GM13976 (cell line): Measurements from ENCODE around the gene ELMO1.

ENCODE experiments used
- DNase-seq: peaks from one replicate; pipeline ENCODE4 v3.0.0; 2012; ENCODE audit warnings: low spot score
- CTCF ChIP-seq: IDR thresholded peaks from 2 replicates; pipeline ENCODE4 v1.5.1; 2012; ENCODE audit warnings: borderline replicate concordance, mild to moderate bottlenecking; ENCODE audit not compliant: insufficient read depth; ENCODE audit errors: extremely low read depth, missing control alignments, control extremely low read depth
- in situ Hi-C: fragments of 300-500 bp; cut with MboI; formaldehyde crosslinking; loops from one replicate; pipeline ENCODE4 v1.12.0; 2022; ENCODE audit warnings: low sequenced_read_pairs, mixed read lengths, inconsistent platforms; ENCODE audit not compliant: unreplicated experiment

The ELMO1 gene

GRCh38 chr7:36898186-36898585 lies 550.5 kb downstream of the ELMO1 start:
- in situ Hi-C loops, result no loop called here
- TF ChIP-seq CTCF, result no peak
- DNase-seq, result no peak

- DNase-seq, result no peak
- TF ChIP-seq CTCF, result no peak
- in situ Hi-C loops, result no loop called here
These were observed 551.6 kb downstream of the ELMO1 start for GRCh38 chr7:36896956-36897590.

GRCh38 chr7:36896418-36896817 lies 552.2 kb downstream of the ELMO1 start:
- TF ChIP-seq CTCF, result no peak
- no peak for DNase-seq
- in situ Hi-C loops, result no loop called here

GRCh38 chr7:36895192-36895591 lies 553.5 kb downstream of the ELMO1 start:
- no peak for DNase-seq
- in situ Hi-C loops, result no loop called here
- no peak for TF ChIP-seq CTCF

- no peak for TF ChIP-seq CTCF
These were observed 554.5 kb downstream of the ELMO1 start for GRCh38 chr7:36894190-36894589.

GRCh38 chr7:36889182-36889581 lies 559.5 kb downstream of the ELMO1 start:
- in situ Hi-C loops, result no loop called here

More at GRCh38 chr7:36894190-36894589, 554.5 kb downstream of the ELMO1 start:
- no peak for DNase-seq
- in situ Hi-C loops, result no loop called here

More at GRCh38 chr7:36889182-36889581, 559.5 kb downstream of the ELMO1 start:
- no peak for DNase-seq
- TF ChIP-seq CTCF, result no peak
